Hematopoietic multipotent progenitor cell treated with erythropoietin and hydrocortisone succinate and interleukin-3 and kit ligand, for 4 days (in vitro differentiated cells): ENCODE measurements around the gene C2orf92.
A peak's percentile ranks its signal among the peaks of the same experiment; 100 is the strongest.

ENCODE experiments used
- DNase-seq: peaks from one replicate; pipeline ENCODE4 v3.0.0-alpha.2; 2015

Gene C2orf92

GRCh38 chr2:97714950-97715652, 45.6 kb downstream of the C2orf92 start:
- DNase-seq = no peak

- no peak for DNase-seq
These were observed 46.6 kb downstream of the C2orf92 start for GRCh38 chr2:97715951-97716694.

- DNase-seq = no peak
These were observed 47.4 kb downstream of the C2orf92 start for GRCh38 chr2:97716695-97717612.

GRCh38 chr2:97717613-97717995, 48.1 kb downstream of the C2orf92 start:
- DNase-seq = no peak

GRCh38 chr2:97718051-97718882, 48.8 kb downstream of the C2orf92 start:
- peak; percentile 80 for DNase-seq

- peak; percentile 39 for DNase-seq
These were observed 49.4 kb downstream of the C2orf92 start for GRCh38 chr2:97718942-97719341.

GRCh38 chr2:97719362-97720155, 50.0 kb downstream of the C2orf92 start:
- no peak for DNase-seq

- no peak for DNase-seq
These were observed 51.2 kb downstream of the C2orf92 start for GRCh38 chr2:97720746-97721145.

GRCh38 chr2:97722227-97722626, 52.7 kb downstream of the C2orf92 start:
- DNase-seq = no peak

GRCh38 chr2:97723156-97724072, 53.9 kb downstream of the C2orf92 start:
- DNase-seq = no peak

- DNase-seq = no peak
These were observed 54.5 kb downstream of the C2orf92 start for GRCh38 chr2:97724073-97724410.

GRCh38 chr2:97724501-97724900, 55.0 kb downstream of the C2orf92 start:
- DNase-seq = no peak

GRCh38 chr2:97724946-97725688, 55.6 kb downstream of the C2orf92 start:
- no peak for DNase-seq

- no peak for DNase-seq
These were observed 57.0 kb downstream of the C2orf92 start for GRCh38 chr2:97726261-97727064.

- DNase-seq = no peak
These were observed 57.8 kb downstream of the C2orf92 start for GRCh38 chr2:97727296-97727695.

- DNase-seq = peak; percentile 26
These were observed 58.7 kb downstream of the C2orf92 start for GRCh38 chr2:97728091-97728731.

- no peak for DNase-seq
These were observed 60.7 kb downstream of the C2orf92 start for GRCh38 chr2:97730245-97730644.

GRCh38 chr2:97731274-97732020, 61.9 kb downstream of the C2orf92 start:
- DNase-seq = no peak
